Endothelial cell of umbilical vein (primary cell): ENCODE measurements around the gene BTLA. TPM values are rescaled to one million over a fixed set of nuclear protein-coding genes. Genes with fewer than 3 reads are reported as not detected.
A peak's percentile ranks its signal among the peaks of the same experiment; 100 is the strongest.

ENCODE experiments used
- BruUV-seq: library from RNA; stranded (reverse); fragments of 400-500 nt; replicated peaks from 2 replicates; lab custom pipeline; 2021; lab: Mats Ljungman, UMichigan
- CTCF ChIA-PET: fragments of 300-600, 350-600 bp; sonication (Branson Sonifier 250); formaldehyde crosslinking; loops from one replicate; lab custom pipeline; 2021; ENCODE audit warnings: antibody characterized with exemption, inconsistent platforms; lab: Charles Lee
- POLR2A ChIA-PET: fragments of 300-600, 350-600 bp; sonication (Branson Sonifier 250); formaldehyde crosslinking; loops from one replicate; lab custom pipeline; 2021; ENCODE audit warnings: antibody characterized with exemption, inconsistent platforms; lab: Charles Lee
- DNase-seq: peaks from one replicate; pipeline ENCODE4 v3.0.0-alpha.2; 2011; ENCODE audit warnings: low read depth, low spot score
- FAIRE-seq: peaks from 2 replicates; lab custom pipeline; 2011; peaks lifted over from hg19 to GRCh38; lab: Jason Lieb, UNC
- H2AFZ ChIP-seq: 2 replicates; pipeline ENCODE4 v1.6.0; 2012; ENCODE audit warnings: low read depth, low read length, control low read depth, inconsistent platforms
- H3K27ac ChIP-seq: 2 replicates; pipeline ENCODE4 v1.5.1; 2011; ENCODE audit warnings: low read depth, mild to moderate bottlenecking, control low read depth, low read length, moderate library complexity; ENCODE audit not compliant: insufficient read depth
- H3K27me3 ChIP-seq, 2 experiments: 2 replicates each; pipeline versions ENCODE4 v1.6.0 to v1.6.1; 2011; ENCODE audit warnings: low read length in 2 of 2, mixed read lengths in 1 of 2; ENCODE audit not compliant: control insufficient read depth in 2 of 2, insufficient read depth in 2 of 2
- H3K36me3 ChIP-seq, 2 experiments: 2 replicates in 1 of 2; 3 replicates in 1 of 2; pipeline ENCODE4 v1.5.1; 2011; ENCODE audit warnings: low read length in 2 of 2, mild to moderate bottlenecking in 1 of 2, moderate library complexity in 1 of 2; ENCODE audit not compliant: control insufficient read depth in 2 of 2, insufficient read depth in 2 of 2; ENCODE audit errors: extremely low read depth in 1 of 2
- H3K4me1 ChIP-seq: 3 replicates; pipeline ENCODE4 v1.5.1; 2011; ENCODE audit warnings: mild to moderate bottlenecking, low read length; ENCODE audit not compliant: control insufficient read depth, insufficient read depth; ENCODE audit errors: extremely low read depth
- H3K4me2 ChIP-seq: 2 replicates; pipeline ENCODE4 v1.6.1; 2011; ENCODE audit warnings: low read length, control low read depth, mixed read lengths; ENCODE audit not compliant: insufficient read depth
- H3K4me3 ChIP-seq, 3 experiments: fragments of 200-600 bp in 1 of 3; sonication (generic), shearing (Covaris generic) in 1 of 3; replicated peaks in 1 of 3; 2 replicates each; pipeline ENCODE4 v1.5.1; 2011 to 2016; ENCODE audit warnings: control low read depth in 3 of 3, low read length in 3 of 3, mild to moderate bottlenecking in 2 of 3, inconsistent platforms in 1 of 3, low read depth in 1 of 3, moderate library complexity in 1 of 3; ENCODE audit not compliant: insufficient read depth in 1 of 3
- H3K79me2 ChIP-seq: 2 replicates; pipeline ENCODE4 v1.6.0; 2012; ENCODE audit warnings: low read length, inconsistent platforms; ENCODE audit not compliant: control insufficient read depth, insufficient read depth
- H3K9ac ChIP-seq: replicated peaks from 2 replicates; pipeline ENCODE3; 2011; ENCODE audit warnings: low read length, control low read depth; ENCODE audit not compliant: insufficient read depth; ENCODE audit errors: extremely low read depth
- H3K9me1 ChIP-seq: replicated peaks from 3 replicates; pipeline ENCODE4 v1.6.0; 2011; ENCODE audit warnings: mild to moderate bottlenecking, low read length; ENCODE audit not compliant: control insufficient read depth, insufficient read depth; ENCODE audit errors: extremely low read depth
- H3K9me3 ChIP-seq: replicated peaks from 2 replicates; pipeline ENCODE4 v1.5.1; 2012; ENCODE audit warnings: low read length, inconsistent platforms; ENCODE audit not compliant: control insufficient read depth, insufficient read depth
- H4K20me1 ChIP-seq: replicated peaks from 2 replicates; pipeline ENCODE3; 2011; ENCODE audit warnings: mild to moderate bottlenecking, low read length; ENCODE audit not compliant: control insufficient read depth, insufficient read depth; ENCODE audit errors: extremely low read depth
- EZH2 ChIP-seq: IDR thresholded peaks from 2 replicates; pipeline ENCODE4 v1.6.1; 2012; ENCODE audit warnings: borderline replicate concordance, low read depth, mild to moderate bottlenecking, moderate library complexity, low read length, inconsistent platforms; ENCODE audit not compliant: severe bottlenecking
- FOS ChIP-seq: IDR thresholded peaks from 2 replicates; pipeline ENCODE4 v1.6.1; 2011; ENCODE audit warnings: mild to moderate bottlenecking, low read length, moderate library complexity, borderline replicate concordance; ENCODE audit not compliant: insufficient read depth
- GATA2 ChIP-seq: IDR thresholded peaks from 2 replicates; pipeline ENCODE4 v1.7.0; 2011; ENCODE audit warnings: low read depth, mild to moderate bottlenecking, moderate library complexity, mixed read lengths, low read length; ENCODE audit not compliant: insufficient read length, insufficient read depth
- JUN ChIP-seq: IDR thresholded peaks from 2 replicates; pipeline ENCODE4 v1.6.1; 2011; ENCODE audit warnings: borderline replicate concordance, low read depth; ENCODE audit not compliant: insufficient read length, insufficient read depth
- MAX ChIP-seq: IDR thresholded peaks from 2 replicates; pipeline ENCODE4 v1.6.1; 2011; ENCODE audit not compliant: insufficient read depth, insufficient read length
- MYC ChIP-seq: IDR thresholded peaks from one replicate; pipeline ENCODE4 v1.6.1; 2011; ENCODE audit warnings: mild to moderate bottlenecking, low read depth, low read length
- POLR2A ChIP-seq: IDR thresholded peaks from 2 replicates; pipeline ENCODE4 v1.6.1; 2012; ENCODE audit warnings: low read depth, mild to moderate bottlenecking, control low read depth, low read length
- POLR2AphosphoS5 ChIP-seq: IDR thresholded peaks from 2 replicates; pipeline ENCODE4 v1.6.1; 2012; ENCODE audit warnings: low read depth, mild to moderate bottlenecking, control low read depth, low read length, moderate library complexity; ENCODE audit not compliant: insufficient read depth
- dilution Hi-C: fragments of 300-500 bp; cut with MboI; formaldehyde crosslinking; loops from one replicate; pipeline ENCODE4 v1.15.0; 2019; ENCODE audit warnings: low sequenced_read_pairs; ENCODE audit not compliant: extremely low pct_ligation_motif_present
- intact Hi-C: fragments of 100-400 bp; cut with micrococcal nuclease; formaldehyde crosslinking; loops from one replicate; pipeline ENCODE4 v1.10.0; 2022
- polyA plus RNA-seq, 4 experiments: library from polyadenylated mRNA; depleted of rRNA in 3 of 4; stranded (reverse) in 3 of 4; unstranded in 1 of 4; fragments of >200 nt; gene quantifications; 2 replicates each; pipeline versions ENCODE4 v1.2.1 to v1.2.3, GENCODE V29; 2011 to 2012; ENCODE audit warnings: missing spikeins in 1 of 4
- total RNA-seq: library from RNA; stranded (reverse); gene quantifications from 2 replicates; pipeline ENCODE4 v1.2.3, GENCODE V29; 2021
- TF ChIP-seq, protein P1 (sequence below), 2 donors: IDR thresholded peaks; 1 replicate in 1 of 2; 2 replicates in 1 of 2; pipeline ENCODE4 v1.5.1; 2011; ENCODE audit warnings: low read length in 2 of 2, mild to moderate bottlenecking in 2 of 2, moderate library complexity in 2 of 2, control low read depth in 1 of 2, inconsistent platforms in 1 of 2, low read depth in 1 of 2; ENCODE audit not compliant: insufficient read depth in 1 of 2; ENCODE audit errors: extremely low read depth in 1 of 2

BTLA gene
- total and polyA plus RNA-seq, 2 donors (not counting 3 experiments of a cell fraction or from before 2014, with no cell fraction given): not detected

GRCh38 chr3:112464264-112464663 lies 35.0 kb downstream of the BTLA start:
- Histone ChIP-seq H3K4me1 (no peaks in the 10 kb centered on the region), H3K4me2 (no peak overlapping the region), H3K27me3 (no peaks in the 10 kb centered on the region), H3K9ac (no peak overlapping the region), H4K20me1 (no peaks in the 10 kb centered on the region), H3K9me3 (no peaks in the 10 kb centered on the region), H3K79me2 (no peaks in the 10 kb centered on the region), H3K4me3 (no peak overlapping the region), H3K36me3 (no peaks in the 10 kb centered on the region), H3K9me1 (no peaks in the 10 kb centered on the region), H2AFZ (no peak overlapping the region), H3K27ac (no peak overlapping the region)
- dilution Hi-C loops: no loop called here
- no TSS peak for BruUV-seq
- ChIA-PET CTCF (interaction anchor here (0.8 to 1.0 kb wide), 2 partner anchors 19 to 270 kb away, joined by 3 read pairs; no protein-coding TSS in a partner anchor), POLR2A (no interaction called here)
- DNase-seq (peak; percentile 11), FAIRE-seq (no peak)
- intact Hi-C loops: no loop called here
- TF ChIP-seq EZH2: no peak
- no peak for TF ChIP-seq GATA2
- TF ChIP-seq MAX: no peak
- TF ChIP-seq POLR2AphosphoS5: no peak
- TF ChIP-seq, protein P1, sequence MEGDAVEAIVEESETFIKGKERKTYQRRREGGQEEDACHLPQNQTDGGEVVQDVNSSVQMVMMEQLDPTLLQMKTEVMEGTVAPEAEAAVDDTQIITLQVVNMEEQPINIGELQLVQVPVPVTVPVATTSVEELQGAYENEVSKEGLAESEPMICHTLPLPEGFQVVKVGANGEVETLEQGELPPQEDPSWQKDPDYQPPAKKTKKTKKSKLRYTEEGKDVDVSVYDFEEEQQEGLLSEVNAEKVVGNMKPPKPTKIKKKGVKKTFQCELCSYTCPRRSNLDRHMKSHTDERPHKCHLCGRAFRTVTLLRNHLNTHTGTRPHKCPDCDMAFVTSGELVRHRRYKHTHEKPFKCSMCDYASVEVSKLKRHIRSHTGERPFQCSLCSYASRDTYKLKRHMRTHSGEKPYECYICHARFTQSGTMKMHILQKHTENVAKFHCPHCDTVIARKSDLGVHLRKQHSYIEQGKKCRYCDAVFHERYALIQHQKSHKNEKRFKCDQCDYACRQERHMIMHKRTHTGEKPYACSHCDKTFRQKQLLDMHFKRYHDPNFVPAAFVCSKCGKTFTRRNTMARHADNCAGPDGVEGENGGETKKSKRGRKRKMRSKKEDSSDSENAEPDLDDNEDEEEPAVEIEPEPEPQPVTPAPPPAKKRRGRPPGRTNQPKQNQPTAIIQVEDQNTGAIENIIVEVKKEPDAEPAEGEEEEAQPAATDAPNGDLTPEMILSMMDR (IDR thresholded peaks at IDR 0.05; ENCODE audit: extremely low read depth in 1 of 2, insufficient read depth in 1 of 2, low read depth in 1 of 2, low read length in 2 of 2): no peak
- TF ChIP-seq POLR2A: no peak
- TF ChIP-seq FOS: no peak
- no peak for TF ChIP-seq JUN
- no peak for TF ChIP-seq MYC
